Smooth muscle cell (in vitro differentiated cells): Measurements from ENCODE around the gene EDRF1. TPM values are rescaled to one million over a fixed set of nuclear protein-coding genes. Genes with fewer than 3 reads are reported as not detected.

Experiments
- DNase-seq: peaks from one replicate; lab custom pipeline; 2025; ENCODE audit not compliant: unreplicated experiment; lab: John Stamatoyannopoulos, UW
- H2AFZ ChIP-seq: fragments of 200-600 bp; sonication (generic); 2 replicates; pipeline ENCODE4 v1.6.0; 2016; ENCODE audit warnings: antibody characterized with exemption, low read depth, mild to moderate bottlenecking
- H3F3A ChIP-seq: fragments of 200-600 bp; sonication (generic); 2 replicates; pipeline ENCODE4 v1.6.0; 2017; ENCODE audit warnings: antibody characterized with exemption, low read depth
- H3K27ac ChIP-seq: fragments of 200-600 bp; sonication (generic); 2 replicates; pipeline ENCODE4 v1.5.1; 2016; ENCODE audit warnings: low read depth, mild to moderate bottlenecking
- H3K27me3 ChIP-seq: fragments of 200-600 bp; sonication (generic); 2 replicates; pipeline ENCODE4 v1.6.1; 2016; ENCODE audit warnings: low read depth, mild to moderate bottlenecking
- H3K36me3 ChIP-seq: fragments of 200-600 bp; sonication (generic); 2 replicates; pipeline ENCODE4 v1.5.1; 2016; ENCODE audit warnings: low read depth
- H3K4me1 ChIP-seq: fragments of 200-600 bp; sonication (generic); 2 replicates; pipeline ENCODE4 v1.5.1; 2016; ENCODE audit warnings: low read depth
- H3K4me2 ChIP-seq: fragments of 200-600 bp; sonication (generic); 2 replicates; pipeline ENCODE4 v1.6.0; 2016; ENCODE audit warnings: mild to moderate bottlenecking
- H3K4me3 ChIP-seq: fragments of 200-600 bp; sonication (generic); 2 replicates; pipeline ENCODE4 v1.5.1; 2016; ENCODE audit warnings: mild to moderate bottlenecking
- H3K79me2 ChIP-seq: fragments of 200-600 bp; sonication (generic); 2 replicates; pipeline ENCODE4 v1.6.0; 2016; ENCODE audit warnings: low read depth, mild to moderate bottlenecking
- H3K9ac ChIP-seq: fragments of 200-600 bp; sonication (generic); 2 replicates; pipeline ENCODE4 v1.6.0; 2016; ENCODE audit warnings: low read depth
- H3K9me3 ChIP-seq: fragments of 200-600 bp; sonication (generic); replicated peaks from 2 replicates; pipeline ENCODE4 v1.5.1; 2016; ENCODE audit warnings: low read depth
- H4K20me1 ChIP-seq: fragments of 200-600 bp; sonication (generic); 2 replicates; pipeline ENCODE4 v1.6.0; 2016; ENCODE audit warnings: low read depth
- CTCF ChIP-seq: fragments of 200-600 bp; sonication (generic); IDR thresholded peaks from 2 replicates; pipeline ENCODE4 v1.5.1; 2017; ENCODE audit warnings: borderline replicate concordance, mild to moderate bottlenecking, antibody characterized with exemption; ENCODE audit not compliant: insufficient read depth, poor library complexity, severe bottlenecking
- WGBS: methylation state at CpG from one replicate; pipeline ENCODE4 v1.1.7; 2016; ENCODE audit warnings: low lambda C conversion rate; 5-methylcytosine and 5-hydroxymethylcytosine counted together
- polyA plus RNA-seq: library from polyadenylated mRNA; unstranded; fragments of >200 nt; fragmentation: Nextera tagmentation; extraction: Ambion mirVana; gene quantifications from 2 replicates; pipeline ENCODE4 v1.2.1, GENCODE V29; 2016
- total RNA-seq: library from RNA; depleted of rRNA; stranded (reverse); fragments of >200 nt; gene quantifications from 2 replicates; pipeline ENCODE4 v1.2.3, GENCODE V29; 2014

EDRF1 gene
- total and polyA plus RNA-seq, 2 experiments from 2014 or later = 8.5 to 22.0 TPM

DNA sequence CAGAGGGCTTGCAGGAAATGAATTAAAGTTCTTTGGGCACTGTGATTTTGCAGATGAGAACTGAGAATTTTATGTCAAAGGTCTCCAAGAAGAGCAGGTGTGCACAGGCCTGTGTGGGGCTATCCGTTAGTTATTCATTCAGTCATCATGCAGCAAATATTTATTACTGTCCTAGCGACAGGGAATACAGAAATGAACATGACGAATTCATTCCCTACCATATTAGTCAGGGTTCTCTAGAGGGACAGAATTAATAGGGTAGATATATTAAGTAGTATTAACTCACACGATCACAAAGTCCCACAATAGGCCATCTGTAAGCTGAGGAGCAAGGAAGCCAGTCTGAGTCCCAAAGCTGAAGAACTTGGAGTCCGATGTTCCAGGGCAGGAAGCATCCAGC is 59.0 kb downstream of the EDRF1 start:
- Histone ChIP-seq H3K4me3 (no peak overlapping the region), H3K27ac (no peak overlapping the region), H3K4me1 (no peaks in the 10 kb centered on the region), H3K4me2 (no peak overlapping the region), H3K9ac (no peak overlapping the region), H3K9me3 (no peaks in the 10 kb centered on the region), H3K27me3 (no peaks in the 10 kb centered on the region), H3F3A (no peaks in the 10 kb centered on the region), H2AFZ (no peak overlapping the region), H3K79me2 (no peaks in the 10 kb centered on the region), H3K36me3 (no peaks in the 10 kb centered on the region), H4K20me1 (no peaks in the 10 kb centered on the region)
- no peak for TF ChIP-seq CTCF
- WGBS = 71% methylated on average over 5 of the region's 5 CpGs
- no peak for DNase-seq

DNA sequence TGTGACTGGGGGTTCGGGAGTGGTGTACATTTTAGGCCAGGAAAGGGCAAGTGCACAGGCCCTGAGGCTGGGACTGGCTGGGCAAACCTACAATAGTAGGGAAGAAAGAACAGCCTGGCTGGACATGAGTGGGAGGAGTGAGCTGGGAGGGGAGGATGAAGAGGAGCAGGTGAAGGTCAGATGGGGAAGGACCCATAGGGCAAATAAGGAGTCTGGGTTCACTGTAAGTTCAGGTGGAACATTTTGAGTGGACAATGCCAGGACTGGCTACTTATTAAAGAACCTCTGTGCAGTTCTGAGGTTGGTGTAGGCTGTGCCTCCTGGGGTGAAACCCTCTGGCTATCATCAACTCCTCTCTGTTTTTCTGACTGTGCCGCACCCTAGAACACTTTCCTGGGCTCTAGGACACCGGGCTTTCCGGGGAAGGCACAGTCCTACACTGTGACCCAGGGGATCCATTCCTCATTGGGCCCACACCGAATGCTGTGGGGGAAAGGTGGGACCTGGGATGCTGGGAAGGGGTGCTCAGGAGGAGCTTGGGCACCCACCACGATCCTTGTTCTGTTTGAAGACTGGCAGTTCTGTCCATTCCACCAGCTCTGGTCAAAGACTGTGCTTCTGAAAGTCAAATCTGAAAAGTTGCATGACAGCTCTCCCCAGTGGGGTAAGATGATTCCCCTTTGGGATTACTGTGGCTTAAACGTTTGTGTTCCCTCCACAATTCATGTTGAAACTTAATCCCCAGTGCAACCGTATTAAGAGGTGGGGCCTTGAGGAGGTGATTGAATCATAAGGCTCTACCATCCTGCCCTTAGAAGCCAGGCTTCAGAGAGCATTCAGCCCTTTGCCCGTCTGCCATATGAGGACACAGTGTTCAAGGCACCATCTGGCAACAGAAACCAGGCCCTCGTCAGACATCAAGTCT is 60.2 kb downstream of the EDRF1 start:
- H3K9me3 ChIP-seq = no peaks in the 10 kb centered on the region
- TF ChIP-seq CTCF = no peak
- no peak overlapping the region for H3K9ac ChIP-seq
- no peak overlapping the region for H3K4me3 ChIP-seq
- H3K4me2 ChIP-seq = no peak overlapping the region
- 90% methylated on average over 10 of the region's 10 CpGs for WGBS
- no peaks in the 10 kb centered on the region for H3K4me1 ChIP-seq
- H3K27ac ChIP-seq = no peak overlapping the region
- H2AFZ ChIP-seq = no peak overlapping the region
- DNase-seq = no peak
- no peaks in the 10 kb centered on the region for H3K36me3 ChIP-seq
- no peaks in the 10 kb centered on the region for H3K79me2 ChIP-seq
- no peaks in the 10 kb centered on the region for H4K20me1 ChIP-seq
- no peaks in the 10 kb centered on the region for H3K27me3 ChIP-seq
- no peaks in the 10 kb centered on the region for H3F3A ChIP-seq

DNA sequence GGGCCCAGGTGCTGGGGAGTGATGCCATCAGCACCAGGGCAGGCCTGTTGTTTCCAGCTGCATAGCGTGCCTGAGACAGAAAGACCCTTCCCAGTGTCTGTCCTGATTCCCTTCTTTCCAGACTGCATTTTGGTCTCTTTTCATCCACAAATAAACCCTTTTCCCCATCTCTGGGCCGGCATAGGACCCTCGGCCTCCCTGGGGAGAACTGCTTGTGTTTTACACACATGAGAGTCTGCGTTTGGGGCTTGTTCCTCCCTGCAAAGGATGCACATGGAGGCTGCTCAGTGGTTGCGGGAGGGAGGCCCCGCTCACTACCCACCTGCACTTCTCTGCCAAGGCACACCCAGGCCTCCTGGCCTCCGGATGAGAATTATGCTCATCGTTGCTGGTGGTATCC is 61.9 kb downstream of the EDRF1 start:
- Histone ChIP-seq H3K79me2 (no peaks in the 10 kb centered on the region), H3F3A (no peaks in the 10 kb centered on the region), H2AFZ (no peak overlapping the region), H3K36me3 (no peaks in the 10 kb centered on the region), H3K4me2 (no peak overlapping the region), H4K20me1 (no peaks in the 10 kb centered on the region), H3K4me1 (no peaks in the 10 kb centered on the region), H3K27ac (no peak overlapping the region), H3K9me3 (no peaks in the 10 kb centered on the region), H3K9ac (no peak overlapping the region), H3K27me3 (no peaks in the 10 kb centered on the region), H3K4me3 (no peak overlapping the region)
- no peak for DNase-seq
- TF ChIP-seq CTCF = no peak
- WGBS = 95% methylated on average over 8 of the region's 8 CpGs
